GM12878 (cell line): ENCODE measurements around the gene HOXD12. TPM values are rescaled to one million over a fixed set of nuclear protein-coding genes. Genes with fewer than 3 reads are reported as not detected.

Experiments used
- ATAC-seq: fragments of 200-7000 bp; cut with Tn5 transposase; 3 replicates; pipeline ENCODE4 v1.9.1; 2020; ENCODE audit warnings: mild to moderate bottlenecking, moderate library complexity
- BruUV-seq: library from RNA; stranded (reverse); fragments of 400-500 nt; replicated peaks from 2 replicates; lab custom pipeline; 2021; lab: Mats Ljungman, UMichigan
- CTCF ChIA-PET: fragments of 300-600 bp; sonication (Branson Sonifier 250); formaldehyde crosslinking; extraction: SDS; loops from one replicate; lab custom pipeline; 2021; ENCODE audit warnings: inconsistent platforms; lab: Yijun Ruan, JAX
- POLR2A ChIA-PET: fragments of 350-600 bp; formaldehyde crosslinking; extraction: SDS; loops from one replicate; lab custom pipeline; 2021; ENCODE audit warnings: inconsistent platforms; lab: Charles Lee
- RAD21 ChIA-PET: fragments of 300-600 bp; sonication (Branson Sonifier 250); formaldehyde crosslinking; loops from one replicate; lab custom pipeline; 2023; ENCODE audit warnings: antibody characterized with exemption; ENCODE audit not compliant: unreplicated experiment; lab: Charles Lee
- SMC1A ChIA-PET: fragments of 300-600 bp; sonication (Branson Sonifier 250); formaldehyde crosslinking; loops from one replicate; lab custom pipeline; 2023; ENCODE audit not compliant: unreplicated experiment, uncharacterized antibody; lab: Charles Lee
- DNase-seq: peaks from one replicate; pipeline ENCODE4 v3.0.0-alpha.2; 2011; ENCODE audit warnings: low read depth, low spot score
- FAIRE-seq: peaks from 3 replicates; lab custom pipeline; 2011; peaks lifted over from hg19 to GRCh38; lab: Jason Lieb, UNC
- H2AFZ ChIP-seq: 2 replicates; pipeline ENCODE4 v1.6.0; 2011; ENCODE audit warnings: low read depth, low read length, control low read depth; ENCODE audit not compliant: control insufficient read depth
- H3K27ac ChIP-seq: 2 replicates; pipeline ENCODE4 v1.5.1; 2011; ENCODE audit warnings: control low read depth; ENCODE audit not compliant: control insufficient read depth, insufficient read depth
- H3K27me3 ChIP-seq, 2 experiments: replicated peaks in 1 of 2; 2 replicates each; pipeline versions ENCODE4 v1.6.0 to v1.6.1; 2011; ENCODE audit warnings: low read length in 1 of 2; ENCODE audit not compliant: control insufficient read depth in 2 of 2, insufficient read depth in 2 of 2
- H3K36me3 ChIP-seq, 2 experiments: 2 replicates each; pipeline ENCODE4 v1.5.1; 2011; ENCODE audit warnings: low read length in 1 of 2; ENCODE audit not compliant: control insufficient read depth in 2 of 2, insufficient read depth in 2 of 2
- H3K4me1 ChIP-seq: 2 replicates; pipeline ENCODE4 v1.6.1; 2011; ENCODE audit warnings: mild to moderate bottlenecking, low read length, moderate library complexity, mixed read lengths; ENCODE audit not compliant: control insufficient read depth, insufficient read depth
- H3K4me2 ChIP-seq: 2 replicates; pipeline ENCODE4 v1.6.0; 2011; ENCODE audit warnings: control low read depth; ENCODE audit not compliant: control insufficient read depth, insufficient read depth
- H3K4me3 ChIP-seq: fragments of 200-600 bp; sonication (generic); 2 replicates; pipeline ENCODE4 v1.5.1; 2016
- H3K79me2 ChIP-seq: 2 replicates; pipeline ENCODE4 v1.6.0; 2011; ENCODE audit warnings: low read length; ENCODE audit not compliant: control insufficient read depth, insufficient read depth
- H3K9ac ChIP-seq: 2 replicates; pipeline ENCODE4 v1.8.0; 2011; ENCODE audit warnings: low read length, control low read depth, mixed read lengths; ENCODE audit not compliant: control insufficient read depth, insufficient read depth
- H3K9me3 ChIP-seq: replicated peaks from 3 replicates; pipeline ENCODE4 v1.5.1; 2011; ENCODE audit warnings: mild to moderate bottlenecking, low read length; ENCODE audit not compliant: control insufficient read depth, insufficient read depth
- H4K20me1 ChIP-seq: 2 replicates; pipeline ENCODE4 v1.6.0; 2011; ENCODE audit not compliant: control insufficient read depth, insufficient read depth
- CHD4 ChIP-seq: fragments of 200-600 bp; sonication (generic); IDR thresholded peaks from 2 replicates; pipeline ENCODE4 v1.6.1; 2016; ENCODE audit warnings: mild to moderate bottlenecking
- E4F1 ChIP-seq: fragments of 450-650 bp; IDR thresholded peaks from 2 replicates; pipeline ENCODE4 v1.6.1; 2018; ENCODE audit warnings: borderline replicate concordance, mild to moderate bottlenecking; ENCODE audit not compliant: partially characterized antibody
- SUZ12 ChIP-seq: fragments of 200-600 bp; sonication (generic); IDR thresholded peaks from one replicate; pipeline ENCODE4 v1.6.1; 2018; ENCODE audit warnings: antibody characterized with exemption, mild to moderate bottlenecking; ENCODE audit not compliant: unreplicated experiment
- WGBS: methylation state at CpG from one replicate; pipeline ENCODE4 v1.1.6; 2016; ENCODE audit warnings: low lambda C conversion rate; ENCODE audit not compliant: insufficient replicate concordance, insufficient coverage; ENCODE audit errors: missing lambda C conversion rate; 5-methylcytosine and 5-hydroxymethylcytosine counted together
- in situ Hi-C: fragments of 300-500 bp; cut with MboI; formaldehyde crosslinking; loops from 9 replicates; pipeline ENCODE4 v1.14.3; 2018; ENCODE audit warnings: mixed read lengths
- intact Hi-C: fragments of 100-400 bp; cut with micrococcal nuclease; formaldehyde crosslinking; loops from one replicate; pipeline ENCODE4 v1.14.2; 2022; ENCODE audit not compliant: unreplicated experiment
- polyA plus RNA-seq, 11 experiments: library from polyadenylated mRNA; depleted of rRNA in 4 of 11; unstranded in 6 of 11; stranded (reverse) in 5 of 11; fragments of >200 nt; fragmentation: Nextera tagmentation in 4 of 11; fragmentation: Illumina TruSeq in 1 of 11; extraction: Ambion mirVana in 4 of 11; extraction: Trizol in 1 of 11; gene quantifications; 1 replicate in 1 of 11; 2 replicates in 10 of 11; pipeline versions ENCODE4 v1.2.1 to v1.2.3, GENCODE V29; 2011 to 2016; ENCODE audit warnings: inconsistent platforms in 2 of 11, missing spikeins in 2 of 11, low read depth in 1 of 11
- total RNA-seq, 4 experiments: library from RNA; depleted of rRNA in 3 of 4; stranded (reverse); fragments of >200 nt in 3 of 4; fragmentation: Illumina TruSeq in 1 of 4; extraction: Trizol in 1 of 4; gene quantifications; 2 replicates each; pipeline versions ENCODE4 v1.2.1 to v1.2.3, GENCODE V29; 2013 to 2021

Gene HOXD12
- total and polyA plus RNA-seq, 10 of the 15 experiments (the other 5 are each of a cell fraction or from before 2014, with no cell fraction given), result not detected

- TF ChIP-seq E4F1, result no peak
- TF ChIP-seq, all 136 proteins: peak for 0
Measured at GRCh38 chr2:176131848-176132158, 32.2 kb downstream of the HOXD12 start (continued).

GRCh38 chr2:176132205-176133171, 32.9 kb downstream of the HOXD12 start:
- DNase-seq (no peak), FAIRE-seq (no peak), ATAC-seq (no peak)
- no peak overlapping the region for H3K4me2 ChIP-seq
- no peaks in the 10 kb centered on the region for H3K4me1 ChIP-seq
- H2AFZ ChIP-seq, result no peak overlapping the region
- no TSS peak for BruUV-seq
- RAD21 ChIA-PET, result interaction anchor here (1.5 to 2.4 kb wide), 3 partner anchors 422 to 1016 kb away, joined by 4 to 8 read pairs (median 7); no protein-coding TSS in a partner anchor
- peak overlapping the region; percentile 6; the same call in 1 of the 2 replicates for H3K4me3 ChIP-seq
- POLR2A ChIA-PET, result no interaction called here
- in situ Hi-C loops (loop anchor here (25.0 kb wide), 1 partner anchor 1205 kb away; no protein-coding TSS in a partner anchor), intact Hi-C loops (no loop called here)
- CTCF ChIA-PET, result interaction anchor here (0.7 to 3.4 kb wide), 15 partner anchors 8 to 1215 kb away, joined by 3 to 36 read pairs (median 7); no protein-coding TSS in a partner anchor
- H3K27me3 ChIP-seq, result peaks cover 10 to 32% of the 10 kb centered on the region in 2 experiments
- no peak overlapping the region for H3K27ac ChIP-seq
- peaks cover 1% of the 10 kb centered on the region; the same call in 2 of the 3 replicates for H3K9me3 ChIP-seq
- TF ChIP-seq CHD4, result no peak
- peak; percentile 34 for TF ChIP-seq SUZ12
- H3K79me2 ChIP-seq, result no peaks in the 10 kb centered on the region
- no peak overlapping the region for H3K9ac ChIP-seq
- no peaks in the 10 kb centered on the region for H4K20me1 ChIP-seq
- SMC1A ChIA-PET, result interaction anchor here (0.7 to 3.2 kb wide), 12 partner anchors 10 to 1029 kb away, joined by 3 to 13 read pairs (median 4); no protein-coding TSS in a partner anchor
- 25% methylated on average over 30 of the region's 33 CpGs for WGBS
- H3K36me3 ChIP-seq, result no peaks in the 10 kb centered on the region
